ENCODE measurements around the gene NRF1. TPM values are rescaled to one million over a fixed set of nuclear protein-coding genes. Genes with fewer than 3 reads are reported as not detected.

NRF1 gene
- total RNA-seq, 1 experiment from 2014 or later, result 13.6 TPM

- Histone ChIP-seq H3K27ac (ENCODE audit: low read length) (no peak overlapping the region), H3K4me3 (ENCODE audit: low read length) (peak overlapping the region; percentile 77), H3K36me3 (ENCODE audit: low read depth, low read length) (peaks cover 9% of the 10 kb centered on the region; the same call in 1 of the 2 replicates), H4K20me1 (ENCODE audit: low read length) (peaks cover 42% of the 10 kb centered on the region), H3K79me2 (ENCODE audit: low read length) (peaks cover 88% of the 10 kb centered on the region), H3K27me3 (ENCODE audit: low read length) (no peaks in the 10 kb centered on the region), H3K9me3 (ENCODE audit: low read length) (no peaks in the 10 kb centered on the region), H3F3A (ENCODE audit: low read length, unreplicated experiment) (no peaks in the 10 kb centered on the region), H3K4me1 (ENCODE audit: insufficient read depth, low read length) (peaks cover 24% of the 10 kb centered on the region), H3K4me2 (ENCODE audit: low read length) (peak overlapping the region; percentile 95), H3K9ac (ENCODE audit: low read length) (peak overlapping the region; percentile 92), H3K9me2 (replicated peaks; ENCODE audit: low read length) (no peaks in the 10 kb centered on the region), H2AFZ (ENCODE audit: low read length) (no peak overlapping the region)
- intact Hi-C loops (cut with micrococcal nuclease), result no loop called here
- TF ChIP-seq CTCF (conservative IDR thresholded peaks at IDR 0.05; ENCODE audit: low read depth, low read length), result no peak
- TF ChIP-seq EZH2phosphoT487 (IDR thresholded peaks at IDR 0.05; ENCODE audit: borderline replicate concordance, low read length), result no peak
- no peak for TF ChIP-seq EZH2 (IDR thresholded peaks at IDR 0.05; ENCODE audit: low read length, unreplicated experiment)
- CTCF ChIA-PET, result interaction anchor here (0.6 to 1.0 kb wide), 6 partner anchors 10 to 270 kb away, joined by 3 to 6 read pairs (median 3); no protein-coding TSS in a partner anchor
- POLR2A ChIA-PET (ENCODE audit: unreplicated experiment), result interaction anchor here (0.6 to 0.7 kb wide), 2 partner anchors 78 to 229 kb away, joined by 5 to 10 read pairs; no protein-coding TSS in a partner anchor
- ATAC-seq (no peak), DNase-seq (no peak)
- BruUV-seq (replicated peaks), result TSS peak; percentile 60
Observed at GRCh38 chr7:129613016-129613337, 1.5 kb downstream of the NRF1 start.

GRCh38 chr7:129615018-129615417 lies 3.5 kb downstream of the NRF1 start:
- H3K4me1 ChIP-seq (ENCODE audit: insufficient read depth, low read length), result peaks cover 20% of the 10 kb centered on the region
- POLR2A ChIA-PET (ENCODE audit: unreplicated experiment), result interaction anchor here (0.6 kb wide), 1 partner anchor 27 kb away, joined by 4 read pairs; no protein-coding TSS in a partner anchor
- no TSS peak for BruUV-seq (replicated peaks)
- H2AFZ ChIP-seq (ENCODE audit: low read length), result no peak overlapping the region
- H3K9ac ChIP-seq (ENCODE audit: low read length), result no peak overlapping the region
- H3K79me2 ChIP-seq (ENCODE audit: low read length), result peaks cover 92% of the 10 kb centered on the region
- no peaks in the 10 kb centered on the region for H3K9me2 ChIP-seq (replicated peaks; ENCODE audit: low read length)
- H3K36me3 ChIP-seq (ENCODE audit: low read depth, low read length), result no peaks in the 10 kb centered on the region
- H3F3A ChIP-seq (ENCODE audit: low read length, unreplicated experiment), result no peaks in the 10 kb centered on the region
- H3K4me3 ChIP-seq (ENCODE audit: low read length), result no peak overlapping the region
- H4K20me1 ChIP-seq (ENCODE audit: low read length), result peaks cover 47% of the 10 kb centered on the region
- CTCF ChIA-PET, result interaction anchor here (0.6 kb wide), 1 partner anchor 121 kb away, joined by 4 read pairs; no protein-coding TSS in a partner anchor
- no peaks in the 10 kb centered on the region for H3K27me3 ChIP-seq (ENCODE audit: low read length)
- intact Hi-C loops (cut with micrococcal nuclease), result no loop called here
- no peaks in the 10 kb centered on the region for H3K9me3 ChIP-seq (ENCODE audit: low read length)
- no peak for DNase-seq
- no peak overlapping the region for H3K27ac ChIP-seq (ENCODE audit: low read length)
- peak overlapping the region; percentile 25; the same call in 1 of the 2 replicates for H3K4me2 ChIP-seq (ENCODE audit: low read length)
- no peak for ATAC-seq
- TF ChIP-seq EZH2 (IDR thresholded peaks at IDR 0.05; ENCODE audit: low read length, unreplicated experiment) (no peak), CTCF (conservative IDR thresholded peaks at IDR 0.05; ENCODE audit: low read depth, low read length) (no peak), EZH2phosphoT487 (IDR thresholded peaks at IDR 0.05; ENCODE audit: borderline replicate concordance, low read length) (no peak)

- POLR2A ChIA-PET (ENCODE audit: unreplicated experiment), result no interaction called here
- Histone ChIP-seq H3K4me2 (ENCODE audit: low read length) (no peak overlapping the region), H3K9ac (ENCODE audit: low read length) (no peak overlapping the region), H3K9me2 (replicated peaks; ENCODE audit: low read length) (no peaks in the 10 kb centered on the region), H3K9me3 (ENCODE audit: low read length) (no peaks in the 10 kb centered on the region), H3F3A (ENCODE audit: low read length, unreplicated experiment) (no peaks in the 10 kb centered on the region), H3K4me3 (ENCODE audit: low read length) (no peak overlapping the region), H4K20me1 (ENCODE audit: low read length) (peaks cover 49% of the 10 kb centered on the region), H3K27ac (ENCODE audit: low read length) (no peak overlapping the region), H3K4me1 (ENCODE audit: insufficient read depth, low read length) (peaks cover 13% of the 10 kb centered on the region), H3K36me3 (ENCODE audit: low read depth, low read length) (no peaks in the 10 kb centered on the region), H3K27me3 (ENCODE audit: low read length) (no peaks in the 10 kb centered on the region), H2AFZ (ENCODE audit: low read length) (no peak overlapping the region), H3K79me2 (ENCODE audit: low read length) (peaks cover 93% of the 10 kb centered on the region)
- BruUV-seq (replicated peaks), result no TSS peak
- CTCF ChIA-PET, result no interaction called here
- no peak for DNase-seq
- intact Hi-C loops (cut with micrococcal nuclease), result no loop called here
- ATAC-seq, result no peak
- TF ChIP-seq EZH2phosphoT487 (IDR thresholded peaks at IDR 0.05; ENCODE audit: borderline replicate concordance, low read length), result no peak
- TF ChIP-seq EZH2 (IDR thresholded peaks at IDR 0.05; ENCODE audit: low read length, unreplicated experiment), result no peak
- no peak for TF ChIP-seq CTCF (conservative IDR thresholded peaks at IDR 0.05; ENCODE audit: low read depth, low read length)
Observed at GRCh38 chr7:129616530-129616929, 5.0 kb downstream of the NRF1 start.
